HG03460 (cell line): ENCODE measurements around the gene MRNIP.

ENCODE experiments used
- ATAC-seq: cut with Tn5 transposase; IDR thresholded peaks from one replicate; pipeline ENCODE4 v1.9.1; 2021; ENCODE audit not compliant: unreplicated experiment

The MRNIP gene

GRCh38 chr5:179822444-179822990 lies 36.1 kb downstream of the MRNIP start:
- no peak for ATAC-seq

GRCh38 chr5:179822059-179822432 lies 36.6 kb downstream of the MRNIP start:
- ATAC-seq = no peak

- peak; percentile 41 for ATAC-seq
Measured at GRCh38 chr5:179821298-179822058, 37.1 kb downstream of the MRNIP start.

- peak; percentile 41 for ATAC-seq
Measured at GRCh38 chr5:179820483-179821297, 37.9 kb downstream of the MRNIP start, which contains the start of gene SQSTM1. SQSTM1 (plus strand) TSS chr5:179820905; CDS start chr5:179820937, 32 bp downstream.

GRCh38 chr5:179820127-179820482 lies 38.5 kb downstream of the MRNIP start:
- ATAC-seq = no peak

GRCh38 chr5:179819296-179820126 lies 39.1 kb downstream of the MRNIP start:
- peak; percentile 16 for ATAC-seq

GRCh38 chr5:179818746-179819295 lies 39.8 kb downstream of the MRNIP start:
- ATAC-seq = peak; percentile 56

- ATAC-seq = no peak
Measured at GRCh38 chr5:179817890-179818745, 40.5 kb downstream of the MRNIP start.

- no peak for ATAC-seq
Measured at GRCh38 chr5:179817470-179817840, 41.2 kb downstream of the MRNIP start.

- no peak for ATAC-seq
Measured at GRCh38 chr5:179816796-179817469, 41.7 kb downstream of the MRNIP start.

GRCh38 chr5:179816401-179816795 lies 42.2 kb downstream of the MRNIP start:
- no peak for ATAC-seq

- no peak for ATAC-seq
Measured at GRCh38 chr5:179815491-179816249, 42.9 kb downstream of the MRNIP start.

GRCh38 chr5:179814090-179814489 lies 44.5 kb downstream of the MRNIP start:
- ATAC-seq = no peak

GRCh38 chr5:179812997-179813607 lies 45.5 kb downstream of the MRNIP start:
- ATAC-seq = no peak

GRCh38 chr5:179812135-179812825 lies 46.3 kb downstream of the MRNIP start:
- ATAC-seq = no peak

GRCh38 chr5:179806250-179807048 lies 52.2 kb downstream of the MRNIP start, which contains the start of gene MGAT4B:
MGAT4B (minus strand) TSS chr5:179806866; CDS start chr5:179806583, 283 bp downstream.
- peak; percentile 67 for ATAC-seq
